GM12864 (cell line): Measurements from ENCODE around the gene ZC3H18.

ENCODE experiments used
- DNase-seq: peaks from one replicate; pipeline ENCODE4 v3.0.0-alpha.2; 2011; ENCODE audit warnings: low read depth
- H3K4me3 ChIP-seq: 2 replicates; pipeline ENCODE4 v1.5.1; 2011; ENCODE audit warnings: mild to moderate bottlenecking, low read depth, low read length, control low read depth
- TF ChIP-seq, protein P1 (sequence below): IDR thresholded peaks from 2 replicates; pipeline ENCODE4 v1.5.1; 2011; ENCODE audit warnings: low read depth, mild to moderate bottlenecking, moderate library complexity, low read length, control low read depth, inconsistent platforms; ENCODE audit errors: missing control alignments

Gene ZC3H18

DNA sequence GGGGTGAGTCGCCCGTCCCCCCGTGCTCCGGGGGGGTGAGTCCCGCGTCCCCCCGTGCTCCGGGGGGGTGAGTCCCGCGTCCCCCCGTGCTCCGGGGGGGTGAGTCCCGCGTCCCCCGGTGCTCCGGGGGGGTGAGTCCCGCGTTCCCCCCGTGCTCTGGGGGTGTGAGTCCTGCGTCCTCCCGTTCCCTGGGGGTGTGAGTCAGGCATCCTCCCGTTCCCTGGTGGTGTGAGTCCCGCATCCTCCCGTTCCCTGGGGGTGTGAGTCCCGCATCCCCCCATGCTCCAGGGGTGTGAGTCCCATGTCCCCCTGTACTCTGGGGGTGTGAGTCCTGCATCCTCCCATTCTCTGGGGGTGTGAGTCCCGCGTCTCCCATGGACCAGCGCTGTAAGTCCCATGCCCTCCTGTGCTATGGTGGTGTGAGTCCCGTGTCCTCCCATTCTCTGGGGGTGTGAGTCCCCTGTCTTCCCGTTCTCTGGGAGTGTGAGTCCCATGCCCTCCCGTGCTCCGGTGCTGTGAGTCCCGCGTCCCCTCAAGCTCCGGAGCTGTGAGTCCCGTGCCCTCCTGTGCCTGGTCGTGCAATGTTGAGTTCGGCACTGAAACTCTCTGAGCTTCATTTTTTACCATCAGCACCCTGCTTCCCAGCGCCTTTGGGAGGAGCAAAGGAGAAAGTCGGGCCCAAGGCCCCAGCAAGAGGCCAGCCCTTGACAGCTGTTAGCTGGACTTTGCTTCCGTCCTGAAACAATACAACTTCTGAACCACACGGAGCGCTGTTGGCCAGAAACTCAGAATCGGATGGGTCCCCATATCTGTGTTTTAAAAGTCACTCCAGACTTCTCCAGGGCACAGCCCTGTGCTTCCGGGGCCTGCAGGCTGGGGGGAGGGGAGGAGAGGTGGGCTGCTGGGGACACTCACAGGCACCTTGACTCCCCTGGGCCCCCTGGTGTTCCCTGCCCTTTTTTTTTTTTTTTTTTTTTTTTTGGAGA lies 11.5 kb upstream of the ZC3H18 start:
- no peak for DNase-seq
- TF ChIP-seq, protein P1, sequence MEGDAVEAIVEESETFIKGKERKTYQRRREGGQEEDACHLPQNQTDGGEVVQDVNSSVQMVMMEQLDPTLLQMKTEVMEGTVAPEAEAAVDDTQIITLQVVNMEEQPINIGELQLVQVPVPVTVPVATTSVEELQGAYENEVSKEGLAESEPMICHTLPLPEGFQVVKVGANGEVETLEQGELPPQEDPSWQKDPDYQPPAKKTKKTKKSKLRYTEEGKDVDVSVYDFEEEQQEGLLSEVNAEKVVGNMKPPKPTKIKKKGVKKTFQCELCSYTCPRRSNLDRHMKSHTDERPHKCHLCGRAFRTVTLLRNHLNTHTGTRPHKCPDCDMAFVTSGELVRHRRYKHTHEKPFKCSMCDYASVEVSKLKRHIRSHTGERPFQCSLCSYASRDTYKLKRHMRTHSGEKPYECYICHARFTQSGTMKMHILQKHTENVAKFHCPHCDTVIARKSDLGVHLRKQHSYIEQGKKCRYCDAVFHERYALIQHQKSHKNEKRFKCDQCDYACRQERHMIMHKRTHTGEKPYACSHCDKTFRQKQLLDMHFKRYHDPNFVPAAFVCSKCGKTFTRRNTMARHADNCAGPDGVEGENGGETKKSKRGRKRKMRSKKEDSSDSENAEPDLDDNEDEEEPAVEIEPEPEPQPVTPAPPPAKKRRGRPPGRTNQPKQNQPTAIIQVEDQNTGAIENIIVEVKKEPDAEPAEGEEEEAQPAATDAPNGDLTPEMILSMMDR: peak; percentile 52
- no peak overlapping the region for H3K4me3 ChIP-seq

DNA sequence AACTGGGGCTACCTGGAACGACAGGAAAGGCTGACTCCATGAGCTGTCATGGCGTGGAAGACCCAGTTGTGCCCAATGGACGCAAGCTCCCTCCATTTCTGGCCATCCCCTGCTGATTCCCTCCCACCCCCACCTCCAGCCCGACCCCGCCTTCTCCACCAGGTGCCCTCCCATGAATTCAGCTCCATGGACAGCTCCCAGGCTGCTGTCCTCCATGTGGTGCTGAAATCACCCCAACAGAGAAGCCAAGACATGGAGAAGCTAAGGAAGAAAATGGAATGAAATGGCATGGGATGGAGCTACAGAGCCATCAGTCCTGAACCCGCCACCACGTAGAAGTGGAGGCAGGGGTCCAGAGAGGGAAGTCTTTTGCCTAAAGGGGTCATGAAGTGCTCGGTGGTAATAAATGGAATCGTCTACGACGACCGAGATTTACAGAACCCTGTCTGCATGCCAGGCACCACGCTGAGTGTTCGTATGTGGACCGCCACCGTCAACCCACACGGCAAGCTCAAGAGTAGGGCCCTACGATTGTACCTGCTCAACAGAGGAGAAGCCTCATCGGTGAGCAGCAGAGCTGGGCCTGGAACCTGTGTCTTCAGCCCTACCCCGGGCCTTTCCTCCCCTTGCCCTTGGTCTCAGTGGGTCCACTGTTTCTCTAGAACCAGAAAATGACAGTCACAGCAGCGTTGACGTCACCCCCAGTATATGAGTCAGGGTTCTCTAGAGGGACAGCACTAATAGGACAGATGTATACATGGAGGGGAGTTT lies 9.3 kb upstream of the ZC3H18 start:
- no peak overlapping the region for H3K4me3 ChIP-seq
- no peak for DNase-seq
- TF ChIP-seq, protein P1: no peak

DNA sequence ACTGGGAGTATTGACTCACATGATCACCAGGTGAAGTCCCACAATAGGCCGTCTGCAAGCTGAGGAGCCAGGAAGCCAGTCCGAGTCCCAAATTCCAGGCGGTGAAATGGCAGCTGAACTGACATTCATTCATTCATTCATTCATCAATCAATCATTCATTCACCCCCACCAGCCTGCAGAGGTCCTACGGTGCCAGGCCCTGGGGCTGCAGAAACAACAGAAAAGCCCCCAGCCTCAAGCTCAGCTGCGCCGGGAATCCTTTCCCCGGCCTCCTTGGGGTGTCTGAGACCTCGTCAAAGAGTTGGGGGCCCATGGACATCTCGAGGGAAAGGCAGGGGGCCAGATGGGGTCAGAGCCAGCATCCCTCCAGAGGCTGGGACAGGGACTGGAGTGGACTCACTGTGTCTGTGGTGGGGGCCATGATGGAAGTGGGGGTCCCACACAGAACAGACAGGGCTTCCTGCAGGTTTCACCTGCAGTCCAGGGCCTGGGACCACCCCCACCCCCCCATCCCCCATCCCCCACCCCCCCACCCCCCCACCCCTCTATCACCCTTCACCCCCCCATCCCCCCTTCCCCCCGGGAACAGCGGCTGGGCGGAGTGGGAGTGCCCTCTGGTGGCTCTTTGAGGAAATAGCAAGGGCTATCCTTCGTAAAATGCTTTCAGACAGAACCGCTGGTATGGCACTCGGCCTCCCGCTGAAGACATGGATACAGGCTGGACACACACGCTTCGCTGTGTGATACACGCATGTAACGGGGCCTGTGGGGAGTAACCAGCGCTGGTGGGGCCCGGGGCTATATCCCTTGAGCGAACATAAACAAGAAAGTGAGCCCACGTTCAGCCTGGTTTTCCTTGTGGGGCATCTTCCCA lies 8.5 kb upstream of the ZC3H18 start:
- H3K4me3 ChIP-seq: no peak overlapping the region
- DNase-seq: no peak
- TF ChIP-seq, protein P1: peak; percentile 77

DNA sequence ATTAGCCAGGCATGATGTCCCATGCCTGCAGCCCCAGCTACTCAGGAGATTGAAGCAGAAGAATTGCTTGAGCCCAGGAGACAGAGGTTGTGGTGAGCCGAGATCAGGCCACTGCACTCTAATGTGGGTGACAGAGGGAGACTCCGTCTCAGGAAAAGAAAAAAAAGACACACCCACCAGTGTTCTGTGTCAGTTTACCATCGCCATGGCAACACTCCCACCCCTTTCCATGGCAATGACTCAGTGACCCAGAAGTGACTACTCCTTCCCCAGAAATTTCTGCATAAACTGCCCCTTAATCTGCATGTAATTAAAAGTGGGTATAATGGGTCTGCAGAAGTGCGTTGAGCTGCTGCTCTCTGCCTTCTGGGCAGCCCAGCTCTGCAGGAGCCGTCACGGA lies 4.0 kb upstream of the ZC3H18 start:
- no peak overlapping the region for H3K4me3 ChIP-seq
- no peak for DNase-seq
- TF ChIP-seq, protein P1: no peak

DNA sequence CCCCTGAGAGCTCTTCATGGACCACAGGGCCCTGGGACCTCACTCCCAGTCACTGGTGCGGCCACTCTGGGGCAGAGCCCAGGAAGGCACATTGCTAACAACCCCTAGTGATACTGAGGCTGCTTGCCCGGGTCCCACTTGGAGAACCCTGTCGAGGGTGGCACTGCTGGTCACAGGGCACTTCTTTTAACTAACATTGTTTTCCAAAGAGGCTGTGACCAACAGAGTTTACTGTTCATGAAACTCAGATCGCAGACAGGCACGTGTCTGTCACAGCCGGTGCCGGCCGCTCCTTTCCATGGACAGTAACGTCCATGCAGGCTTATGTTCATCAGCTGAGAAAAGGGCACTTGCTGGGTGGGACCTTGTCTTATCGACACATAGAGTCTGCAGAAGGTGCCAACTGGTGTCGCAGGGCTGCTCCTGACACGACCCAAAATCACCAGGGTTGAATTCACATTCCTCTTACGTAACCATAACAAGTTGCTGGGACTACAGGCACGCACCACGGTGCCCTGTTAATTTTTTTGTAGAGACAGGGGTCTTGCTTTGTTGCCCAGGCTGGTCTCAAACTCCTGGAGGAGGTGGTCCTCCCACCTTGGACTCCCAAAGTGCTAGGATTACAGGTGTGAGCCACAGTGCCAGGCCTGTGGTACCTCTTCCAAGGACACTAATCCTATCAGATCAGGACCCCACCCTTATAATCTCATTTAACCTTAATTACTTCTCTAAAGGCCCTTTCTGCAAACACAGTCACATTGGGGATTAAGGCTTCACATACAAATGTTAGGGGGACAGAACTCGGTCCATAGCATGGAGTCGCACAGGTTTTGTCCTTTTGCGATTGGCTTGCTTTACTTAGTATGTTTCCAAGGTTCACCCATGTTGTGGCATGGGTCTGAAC lies 1.2 kb upstream of the ZC3H18 start:
- no peak for DNase-seq
- H3K4me3 ChIP-seq: peak overlapping the region; percentile 59
- TF ChIP-seq, protein P1: no peak
